A673 (cell line): ENCODE results near the gene LRRC8A. TPM values are rescaled to one million over a fixed set of nuclear protein-coding genes. Genes with fewer than 3 reads are reported as not detected.
"Not testable (repeated sequence)": the region's sequence is repeated elsewhere in the genome, so short reads cannot be mapped to it uniquely, and the experiment has no call there.

Experiments used
- BruUV-seq: library from RNA; stranded (reverse); fragments of 400-500 nt; replicated peaks from 2 replicates; lab custom pipeline; 2021; lab: Mats Ljungman, UMichigan
- CTCF ChIA-PET: fragments of 300-600 bp; sonication (Branson Sonifier 250); formaldehyde crosslinking; loops from one replicate; lab custom pipeline; 2022; ENCODE audit warnings: antibody characterized with exemption; lab: Charles Lee
- POLR2A ChIA-PET: fragments of 300-600 bp; sonication (Branson Sonifier 250); formaldehyde crosslinking; loops from one replicate; lab custom pipeline; 2022; ENCODE audit warnings: antibody characterized with exemption; ENCODE audit not compliant: low non-redundant PET; lab: Charles Lee
- DNase-seq: peaks from one replicate; pipeline ENCODE4 v3.0.0-alpha.2; 2015; ENCODE audit warnings: low spot score
- H3K27ac ChIP-seq: fragments of 200-600 bp; sonication (generic); 2 replicates; pipeline ENCODE4 v1.5.1; 2016; ENCODE audit warnings: mixed run types, low read depth, mild to moderate bottlenecking, mixed read lengths, antibody characterized with exemption, low read length; ENCODE audit not compliant: poor library complexity, severe bottlenecking
- H3K27me3 ChIP-seq: fragments of 200-600 bp; sonication (generic); replicated peaks from 2 replicates; pipeline ENCODE4 v1.6.1; 2017; ENCODE audit warnings: mixed run types, low read depth, mild to moderate bottlenecking, mixed read lengths, antibody characterized with exemption, low read length; ENCODE audit not compliant: insufficient read depth, poor library complexity
- H3K36me3 ChIP-seq: fragments of 200-600 bp; sonication (generic); 2 replicates; pipeline ENCODE4 v1.6.1; 2016; ENCODE audit warnings: mixed run types, mild to moderate bottlenecking, mixed read lengths, antibody characterized with exemption, low read length; ENCODE audit not compliant: insufficient read depth, poor library complexity, severe bottlenecking
- H3K4me1 ChIP-seq: fragments of 200-600 bp; sonication (generic); 2 replicates; pipeline ENCODE4 v1.6.1; 2017; ENCODE audit warnings: mixed run types, mild to moderate bottlenecking, mixed read lengths, antibody characterized with exemption, low read length; ENCODE audit not compliant: insufficient read depth, poor library complexity, severe bottlenecking
- H3K4me3 ChIP-seq: fragments of 200-600 bp; sonication (generic); 2 replicates; pipeline ENCODE4 v1.5.1; 2016; ENCODE audit warnings: low read depth, mixed run types, mild to moderate bottlenecking, mixed read lengths, low read length; ENCODE audit not compliant: poor library complexity, severe bottlenecking
- H3K9me3 ChIP-seq: fragments of 200-600 bp; sonication (generic); 2 replicates; pipeline ENCODE4 v1.6.1; 2016; ENCODE audit warnings: mixed run types, low read depth, mild to moderate bottlenecking, mixed read lengths, antibody characterized with exemption, low read length; ENCODE audit not compliant: poor library complexity, severe bottlenecking
- CTCF ChIP-seq: fragments of 300-800, 200-600 bp; sonication (generic); conservative IDR thresholded peaks from 2 replicates; pipeline ENCODE4 v1.5.1; 2017; ENCODE audit warnings: low read depth, mild to moderate bottlenecking, antibody characterized with exemption, low read length, moderate library complexity, mixed read lengths
- EZH2 ChIP-seq: fragments of 200-600 bp; sonication (generic); IDR thresholded peaks from 2 replicates; pipeline ENCODE4 v1.6.1; 2017; ENCODE audit warnings: borderline replicate concordance, low read depth, mild to moderate bottlenecking, mixed read lengths, antibody characterized with exemption, low read length; ENCODE audit not compliant: poor library complexity, severe bottlenecking
- intact Hi-C: fragments of 100-400 bp; cut with micrococcal nuclease; formaldehyde crosslinking; loops from one replicate; pipeline ENCODE4 v1.10.0; 2022; ENCODE audit not compliant: unreplicated experiment
- total RNA-seq: library from RNA; stranded (reverse); gene quantifications from 2 replicates; pipeline ENCODE4 v1.2.3, GENCODE V29; 2021

LRRC8A gene
- total RNA-seq, 1 experiment from 2014 or later: 56.8 TPM

GRCh38 chr9:128841694-128842492, 40.0 kb upstream of the LRRC8A start:
- POLR2A ChIA-PET: no interaction called here

GRCh38 chr9:128843171-128843570, 38.8 kb upstream of the LRRC8A start:
- DNase-seq, H3K4me1 ChIP-seq, H3K9me3 ChIP-seq, H3K4me3 ChIP-seq, H3K27ac ChIP-seq, H3K36me3 ChIP-seq, CTCF ChIA-PET, intact Hi-C loops, BruUV-seq, H3K27me3 ChIP-seq: not testable (repeated sequence)
- POLR2A ChIA-PET: interaction anchor here (0.9 kb wide), 1 partner anchor 604 kb away, joined by 10 read pairs; no protein-coding TSS in a partner anchor

More at GRCh38 chr9:128841694-128842492, 40.0 kb upstream of the LRRC8A start:
- H3K36me3 ChIP-seq: no peaks in the 10 kb centered on the region
- BruUV-seq: no TSS peak
- TF ChIP-seq CTCF: no peak
- no peak for TF ChIP-seq EZH2
- H3K4me1 ChIP-seq: no peaks in the 10 kb centered on the region
- no peaks in the 10 kb centered on the region for H3K9me3 ChIP-seq
- no peak for DNase-seq
- no peak overlapping the region for H3K4me3 ChIP-seq
- intact Hi-C loops: no loop called here
- CTCF ChIA-PET: no interaction called here
- H3K27me3 ChIP-seq: no peaks in the 10 kb centered on the region
- H3K27ac ChIP-seq: no peak overlapping the region

- BruUV-seq: no TSS peak
- 0 out of 2 replicates have a peak, but pooled peaks have one; percentile 24 for TF ChIP-seq CTCF
- no peak for TF ChIP-seq EZH2
- CTCF ChIA-PET: no interaction called here
- POLR2A ChIA-PET: no interaction called here
- Histone ChIP-seq H3K4me1 (no peaks in the 10 kb centered on the region), H3K27ac (no peak overlapping the region), H3K27me3 (no peaks in the 10 kb centered on the region), H3K9me3 (peaks cover 4% of the 10 kb centered on the region), H3K4me3 (no peak overlapping the region), H3K36me3 (no peaks in the 10 kb centered on the region)
- no peak for DNase-seq
- intact Hi-C loops: no loop called here
Measured at GRCh38 chr9:128845186-128845931, 36.6 kb upstream of the LRRC8A start.
